ENCODE measurements around the gene IKBKG.

DNA sequence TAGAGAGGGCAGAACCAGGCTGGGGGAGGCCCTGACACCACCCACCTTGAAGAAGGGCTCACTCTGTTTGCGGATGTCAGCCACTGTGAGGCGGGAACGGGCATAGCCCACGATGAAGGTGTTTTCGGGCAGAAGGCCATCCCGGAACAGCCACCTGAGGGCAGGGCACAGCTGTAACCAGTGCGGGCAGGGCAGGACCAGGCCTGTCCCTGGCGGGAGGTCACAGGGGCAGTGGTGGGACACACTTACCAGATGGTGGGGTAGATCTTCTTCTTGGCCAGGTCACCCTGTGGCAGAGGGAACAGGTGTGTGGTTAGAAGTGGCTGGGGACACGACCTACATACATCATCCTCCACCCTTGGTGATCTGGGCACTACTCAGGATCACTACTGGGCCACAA lies 11.5 kb upstream of the IKBKG start:
- no peak for TF ChIP-seq SMC3 (IDR thresholded peaks at IDR 0.05; ENCODE audit: low read depth, low read length)
- TF ChIP-seq REST (IDR thresholded peaks at IDR 0.05; ENCODE audit: low read depth, low read length): no peak
- no peak for TF ChIP-seq MAX (IDR thresholded peaks at IDR 0.05; ENCODE audit: low read depth)
- TF ChIP-seq, protein P1, sequence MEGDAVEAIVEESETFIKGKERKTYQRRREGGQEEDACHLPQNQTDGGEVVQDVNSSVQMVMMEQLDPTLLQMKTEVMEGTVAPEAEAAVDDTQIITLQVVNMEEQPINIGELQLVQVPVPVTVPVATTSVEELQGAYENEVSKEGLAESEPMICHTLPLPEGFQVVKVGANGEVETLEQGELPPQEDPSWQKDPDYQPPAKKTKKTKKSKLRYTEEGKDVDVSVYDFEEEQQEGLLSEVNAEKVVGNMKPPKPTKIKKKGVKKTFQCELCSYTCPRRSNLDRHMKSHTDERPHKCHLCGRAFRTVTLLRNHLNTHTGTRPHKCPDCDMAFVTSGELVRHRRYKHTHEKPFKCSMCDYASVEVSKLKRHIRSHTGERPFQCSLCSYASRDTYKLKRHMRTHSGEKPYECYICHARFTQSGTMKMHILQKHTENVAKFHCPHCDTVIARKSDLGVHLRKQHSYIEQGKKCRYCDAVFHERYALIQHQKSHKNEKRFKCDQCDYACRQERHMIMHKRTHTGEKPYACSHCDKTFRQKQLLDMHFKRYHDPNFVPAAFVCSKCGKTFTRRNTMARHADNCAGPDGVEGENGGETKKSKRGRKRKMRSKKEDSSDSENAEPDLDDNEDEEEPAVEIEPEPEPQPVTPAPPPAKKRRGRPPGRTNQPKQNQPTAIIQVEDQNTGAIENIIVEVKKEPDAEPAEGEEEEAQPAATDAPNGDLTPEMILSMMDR (IDR thresholded peaks at IDR 0.05): no peak
- TF ChIP-seq EZH2phosphoT487 (IDR thresholded peaks at IDR 0.05; ENCODE audit: borderline replicate concordance, low read depth): no peak
- TF ChIP-seq FOXJ3 (CRISPR knock-in tag; IDR thresholded peaks at IDR 0.05): no peak
- TF ChIP-seq RFX5 (IDR thresholded peaks at IDR 0.05; ENCODE audit: low read length): no peak
- no peak for TF ChIP-seq SIN3A (IDR thresholded peaks at IDR 0.05; ENCODE audit: borderline replicate concordance, low read depth, low read length)
- no peak for TF ChIP-seq TAF1 (IDR thresholded peaks at IDR 0.05; ENCODE audit: borderline replicate concordance, low read depth, low read length)

Measured in SK-N-SH (cell line).